Nephron (organoid): Measurements from ENCODE around the gene L2HGDH.
"Not testable (repeated sequence)": the region's sequence is repeated elsewhere in the genome, so short reads cannot be mapped to it uniquely, and the experiment has no call there.

Experiments
- H3K27ac Mint-ChIP-seq, 3 experiments: 2 replicates each; pipeline ENCODE4 v1.8.0; 2020; ENCODE audit warnings: mixed read lengths in 3 of 3, mild to moderate bottlenecking in 2 of 3, moderate library complexity in 1 of 3
- H3K27me3 Mint-ChIP-seq: 2 replicates; pipeline ENCODE4 v1.8.0; 2021; ENCODE audit warnings: low read depth, mild to moderate bottlenecking, moderate library complexity, mixed read lengths
- H3K36me3 Mint-ChIP-seq: 2 replicates; pipeline ENCODE4 v1.8.0; 2020; ENCODE audit warnings: low read depth, mixed read lengths
- H3K4me1 Mint-ChIP-seq: 2 replicates; pipeline ENCODE4 v1.8.0; 2020; ENCODE audit warnings: mixed read lengths
- H3K4me3 Mint-ChIP-seq, 3 experiments: 2 replicates each; pipeline ENCODE4 v1.8.0; 2020; ENCODE audit warnings: mild to moderate bottlenecking in 3 of 3, mixed read lengths in 3 of 3, moderate library complexity in 2 of 3
- H3K9me3 Mint-ChIP-seq: 2 replicates; pipeline ENCODE4 v1.8.0; 2020; ENCODE audit warnings: mixed read lengths
- CTCF ChIP-seq, 3 experiments: fragments of 200-600 bp; sonication (generic); IDR thresholded peaks; one replicate each; pipeline ENCODE4 v1.5.0; 2021; ENCODE audit warnings: antibody characterized with exemption in 3 of 3; ENCODE audit not compliant: unreplicated experiment in 3 of 3

Gene L2HGDH

GRCh38 chr14:50357124-50357523 lies 45.1 kb upstream of the L2HGDH start:
- no peaks in the 10 kb centered on the region for H3K36me3 Mint-ChIP-seq
- no peak for TF ChIP-seq CTCF (IDR thresholded peaks at IDR 0.05; ENCODE audit: unreplicated experiment in 3 of 3)
- peak overlapping the region in 2 of 3 experiments; percentile 3 to 44 for H3K27ac Mint-ChIP-seq
- H3K4me3 Mint-ChIP-seq: no peak overlapping the region
- H3K27me3 Mint-ChIP-seq: no peaks in the 10 kb centered on the region
- no peaks in the 10 kb centered on the region for H3K9me3 Mint-ChIP-seq
- H3K4me1 Mint-ChIP-seq: peaks cover 30% of the 10 kb centered on the region

- H3K4me3 Mint-ChIP-seq, H3K9me3 Mint-ChIP-seq, H3K36me3 Mint-ChIP-seq, H3K27me3 Mint-ChIP-seq: not testable (repeated sequence)
- Mint-ChIP-seq H3K27ac (peak overlapping the region in 2 of 3 experiments; percentile 44 to 67), H3K4me1 (peaks cover 37% of the 10 kb centered on the region)
These were observed 44.3 kb upstream of the L2HGDH start for GRCh38 chr14:50356283-50356682.

- TF ChIP-seq CTCF (IDR thresholded peaks at IDR 0.05; ENCODE audit: unreplicated experiment in 3 of 3): no peak
- peaks cover 41% of the 10 kb centered on the region for H3K4me1 Mint-ChIP-seq
- no peaks in the 10 kb centered on the region for H3K36me3 Mint-ChIP-seq
- H3K27me3 Mint-ChIP-seq: no peaks in the 10 kb centered on the region
- no peak overlapping the region for H3K4me3 Mint-ChIP-seq
- H3K27ac Mint-ChIP-seq: no peak overlapping the region
- no peaks in the 10 kb centered on the region for H3K9me3 Mint-ChIP-seq
These were observed 43.7 kb upstream of the L2HGDH start for GRCh38 chr14:50355692-50356091.

- Mint-ChIP-seq H3K4me1 (peaks cover 41% of the 10 kb centered on the region), H3K4me3 (no peak overlapping the region), H3K27me3 (no peaks in the 10 kb centered on the region), H3K27ac (peak overlapping the region in 1 of 3 experiments; percentile 24), H3K36me3 (no peaks in the 10 kb centered on the region), H3K9me3 (no peaks in the 10 kb centered on the region)
- TF ChIP-seq CTCF (IDR thresholded peaks at IDR 0.05; ENCODE audit: unreplicated experiment in 3 of 3): no peak
These were observed 42.5 kb upstream of the L2HGDH start for GRCh38 chr14:50354527-50354926.

- no peak for TF ChIP-seq CTCF (IDR thresholded peaks at IDR 0.05; ENCODE audit: unreplicated experiment in 3 of 3)
- Mint-ChIP-seq H3K27ac (peak overlapping the region in 1 of 3 experiments; percentile 23), H3K36me3 (no peaks in the 10 kb centered on the region), H3K27me3 (no peaks in the 10 kb centered on the region), H3K4me1 (peaks cover 38% of the 10 kb centered on the region), H3K4me3 (no peak overlapping the region), H3K9me3 (no peaks in the 10 kb centered on the region)
These were observed 41.1 kb upstream of the L2HGDH start for GRCh38 chr14:50353126-50353525.

GRCh38 chr14:50352584-50352983 lies 40.6 kb upstream of the L2HGDH start:
- no peak overlapping the region for H3K4me3 Mint-ChIP-seq
- H3K27ac Mint-ChIP-seq: peak overlapping the region in 1 of 3 experiments; percentile 23
- peaks cover 36% of the 10 kb centered on the region for H3K4me1 Mint-ChIP-seq
- no peaks in the 10 kb centered on the region for H3K36me3 Mint-ChIP-seq
- TF ChIP-seq CTCF (IDR thresholded peaks at IDR 0.05; ENCODE audit: unreplicated experiment in 3 of 3): no peak
- no peaks in the 10 kb centered on the region for H3K27me3 Mint-ChIP-seq
- no peaks in the 10 kb centered on the region for H3K9me3 Mint-ChIP-seq
